ENCODE measurements around the gene METAP2.

Gene METAP2

DNA sequence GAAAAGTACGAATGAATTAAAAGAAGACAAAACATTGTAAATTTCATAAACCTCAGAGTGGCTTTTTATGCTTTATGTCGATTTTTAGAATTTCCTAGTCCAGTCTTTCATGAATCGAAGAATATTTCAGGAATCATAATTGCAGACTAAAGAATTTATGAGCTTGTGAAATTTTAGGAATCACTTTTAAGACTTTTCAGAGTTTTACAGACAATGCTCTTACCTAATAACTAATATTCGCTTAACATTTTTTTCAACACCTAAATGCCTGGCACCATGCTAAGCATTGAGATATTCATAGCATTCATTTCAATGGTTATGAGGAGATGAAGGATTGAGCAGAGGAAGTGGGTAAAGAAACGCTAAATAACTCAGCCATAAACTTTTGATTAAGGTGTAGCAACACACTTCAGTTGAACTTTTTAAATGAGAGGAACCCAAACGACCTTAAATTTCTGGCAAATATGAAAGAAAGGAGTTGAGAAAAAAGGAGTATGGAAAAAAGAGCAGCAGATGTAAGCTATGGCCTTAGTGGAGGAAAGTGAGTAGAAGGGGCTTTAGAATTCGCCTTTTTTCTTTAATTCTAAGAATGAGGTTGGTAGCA is 78.1 kb downstream of the METAP2 start:
- no peak for DNase-seq

DNA sequence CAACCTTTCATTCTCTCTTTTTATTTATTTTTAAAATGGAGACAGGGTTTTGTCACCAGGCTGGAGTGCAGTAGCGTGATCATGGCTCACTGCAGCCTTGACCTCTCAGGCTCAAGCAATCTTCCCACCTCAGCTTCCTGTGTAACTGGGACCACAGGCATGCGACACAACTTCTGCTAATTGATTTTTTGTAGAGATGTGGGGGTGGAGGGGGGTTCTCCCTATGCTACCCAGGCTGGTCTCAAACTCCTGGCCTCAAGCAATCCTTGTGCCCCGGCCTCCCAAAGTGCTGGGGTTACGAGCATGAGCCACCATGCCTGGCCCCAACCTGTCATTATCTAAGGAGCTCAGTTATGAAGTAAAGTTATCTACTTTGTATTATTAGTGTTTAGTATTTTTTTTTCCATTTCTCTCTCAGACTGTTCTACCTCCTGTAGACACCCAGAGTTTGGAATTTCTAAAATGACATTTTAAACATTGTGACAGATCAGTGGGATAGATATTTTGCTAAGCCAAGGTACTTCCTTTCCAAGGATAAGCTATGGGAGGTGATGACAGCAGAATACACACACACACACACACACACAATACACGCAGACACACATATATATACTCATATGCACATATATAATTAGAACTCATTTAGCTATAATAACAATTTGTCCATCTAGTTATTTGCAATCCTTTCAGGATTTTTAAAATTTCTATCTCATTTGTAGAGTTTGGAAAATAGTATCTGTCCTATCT is 79.4 kb downstream of the METAP2 start:
- DNase-seq = no peak

DNA sequence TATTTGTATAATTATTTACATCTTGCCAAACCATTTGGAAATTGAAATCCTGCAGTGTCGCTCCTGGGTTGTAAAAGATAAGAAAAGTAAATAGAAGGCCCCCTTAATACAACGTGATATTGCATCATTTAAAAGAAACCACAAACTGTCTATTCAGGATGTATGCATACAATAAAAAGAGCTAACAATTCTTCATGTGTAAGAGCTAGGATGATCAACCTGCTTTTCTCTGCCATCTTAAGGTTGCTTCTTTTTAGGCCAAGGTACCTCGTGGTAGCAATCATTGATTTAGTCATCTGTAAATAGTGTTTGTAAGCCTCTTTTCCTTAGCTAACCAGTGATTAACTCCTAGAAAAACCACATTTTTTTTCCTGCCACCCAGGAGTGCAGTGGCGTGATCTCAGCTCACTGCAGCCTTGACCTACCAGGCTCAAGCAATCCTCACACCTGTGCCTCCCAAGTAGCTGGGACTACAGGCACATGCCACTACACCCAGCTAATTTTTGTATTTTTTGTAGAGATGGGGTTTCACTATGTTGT is 80.7 kb downstream of the METAP2 start:
- no peak for DNase-seq

DNA sequence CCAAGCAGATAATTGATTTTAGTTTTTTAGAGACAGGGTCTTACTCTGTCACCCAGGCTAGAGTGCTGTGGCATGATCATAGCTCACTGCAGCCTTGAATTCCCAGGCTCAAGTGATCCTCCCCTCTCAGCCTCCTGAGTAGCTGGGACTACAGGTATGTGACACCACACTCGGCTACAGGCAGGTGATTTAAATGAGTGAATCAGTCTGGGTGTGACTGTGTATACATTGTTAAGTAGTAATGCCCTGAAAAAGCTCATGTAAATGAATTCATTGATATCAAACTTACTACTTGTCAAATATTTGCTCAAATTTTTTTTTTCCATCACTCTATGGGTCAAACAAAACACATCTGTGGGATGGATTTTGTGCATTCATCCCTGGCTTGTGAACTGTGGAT is 83.7 kb downstream of the METAP2 start:
- DNase-seq = no peak

Measured in DMS79 treated with DMSO at 0.1 percent for 48 hours (cell line).